Type B pancreatic cell (in vitro differentiated cells): ENCODE data around the gene CHADL. TPM values are rescaled to one million over a fixed set of nuclear protein-coding genes. Genes with fewer than 3 reads are reported as not detected.

Source experiments
- DNase-seq: peaks from one replicate; pipeline ENCODE4 v3.0.0; 2021; ENCODE audit warnings: mixed read lengths; ENCODE audit not compliant: unreplicated experiment; ENCODE audit errors: extremely low spot score
- H3K27ac Mint-ChIP-seq: 2 replicates; pipeline ENCODE4 v1.8.0; 2021; ENCODE audit warnings: mild to moderate bottlenecking, mixed read lengths
- H3K27me3 Mint-ChIP-seq: 2 replicates; pipeline ENCODE4 v1.8.0; 2021; ENCODE audit warnings: mixed read lengths
- H3K36me3 Mint-ChIP-seq: 2 replicates; pipeline ENCODE4 v1.8.0; 2021; ENCODE audit warnings: mixed read lengths
- H3K4me1 Mint-ChIP-seq: one replicate; pipeline ENCODE4 v1.8.0; 2021; ENCODE audit warnings: mixed read lengths; ENCODE audit not compliant: unreplicated experiment
- H3K4me3 Mint-ChIP-seq: 2 replicates; pipeline ENCODE4 v1.8.0; 2021; ENCODE audit warnings: mild to moderate bottlenecking, mixed read lengths
- H3K9me3 Mint-ChIP-seq: 2 replicates; pipeline ENCODE4 v1.8.0; 2021; ENCODE audit warnings: mixed read lengths
- CTCF ChIP-seq: fragments of 200-600 bp; sonication (generic); conservative IDR thresholded peaks from 2 replicates; pipeline ENCODE4 v1.5.0; 2021; ENCODE audit warnings: antibody characterized with exemption, mild to moderate bottlenecking
- total RNA-seq: library from RNA; stranded (reverse); gene quantifications from 2 replicates; pipeline ENCODE4 v1.2.1, GENCODE V29; 2021; ENCODE audit warnings: low replicate concordance

The CHADL gene
- total RNA-seq, 1 donor from 2014 or later: 1.1 TPM

GRCh38 chr22:41271787-41272186, 31.1 kb upstream of the CHADL start:
- Mint-ChIP-seq H3K27me3 (no peaks in the 10 kb centered on the region), H3K9me3 (no peaks in the 10 kb centered on the region), H3K4me1 (no peaks in the 10 kb centered on the region), H3K36me3 (peaks cover 16% of the 10 kb centered on the region), H3K4me3 (no peak overlapping the region), H3K27ac (no peak overlapping the region)
- TF ChIP-seq CTCF: no peak
- no peak for DNase-seq

- Mint-ChIP-seq H3K4me3 (no peak overlapping the region), H3K36me3 (peaks cover 11% of the 10 kb centered on the region), H3K27me3 (no peaks in the 10 kb centered on the region), H3K27ac (no peak overlapping the region), H3K4me1 (no peaks in the 10 kb centered on the region), H3K9me3 (no peaks in the 10 kb centered on the region)
- DNase-seq: no peak
- TF ChIP-seq CTCF: no peak
These were observed 27.2 kb upstream of the CHADL start for GRCh38 chr22:41267958-41268357.

- Mint-ChIP-seq H3K36me3 (peaks cover 5% of the 10 kb centered on the region), H3K4me3 (no peak overlapping the region), H3K27me3 (no peaks in the 10 kb centered on the region), H3K4me1 (no peaks in the 10 kb centered on the region), H3K9me3 (no peaks in the 10 kb centered on the region), H3K27ac (no peak overlapping the region)
- no peak for TF ChIP-seq CTCF
- DNase-seq: no peak
These were observed 23.7 kb upstream of the CHADL start for GRCh38 chr22:41264408-41264941.

- Mint-ChIP-seq H3K4me1 (no peaks in the 10 kb centered on the region), H3K36me3 (peaks cover 5% of the 10 kb centered on the region), H3K4me3 (no peak overlapping the region), H3K27ac (no peak overlapping the region), H3K9me3 (no peaks in the 10 kb centered on the region), H3K27me3 (no peaks in the 10 kb centered on the region)
- no peak for DNase-seq
- TF ChIP-seq CTCF: no peak
These were observed 23.0 kb upstream of the CHADL start for GRCh38 chr22:41263704-41264103.

- no peak for TF ChIP-seq CTCF
- H3K36me3 Mint-ChIP-seq: peaks cover 6% of the 10 kb centered on the region
These were observed 21.6 kb upstream of the CHADL start for GRCh38 chr22:41262250-41262765.

More at GRCh38 chr22:41262250-41262765, 21.6 kb upstream of the CHADL start:
- H3K27ac Mint-ChIP-seq: no peak overlapping the region
- H3K4me3 Mint-ChIP-seq: no peak overlapping the region
- no peaks in the 10 kb centered on the region for H3K4me1 Mint-ChIP-seq
- DNase-seq: no peak
- H3K9me3 Mint-ChIP-seq: no peaks in the 10 kb centered on the region
- H3K27me3 Mint-ChIP-seq: no peaks in the 10 kb centered on the region
